DMS79 treated with DMSO at 0.1 percent for 48 hours (cell line): Measurements from ENCODE around the gene C1QB.

ENCODE experiments used
- DNase-seq: peaks from one replicate; lab custom pipeline; 2025; lab: John Stamatoyannopoulos, UW

The C1QB gene, protein sequence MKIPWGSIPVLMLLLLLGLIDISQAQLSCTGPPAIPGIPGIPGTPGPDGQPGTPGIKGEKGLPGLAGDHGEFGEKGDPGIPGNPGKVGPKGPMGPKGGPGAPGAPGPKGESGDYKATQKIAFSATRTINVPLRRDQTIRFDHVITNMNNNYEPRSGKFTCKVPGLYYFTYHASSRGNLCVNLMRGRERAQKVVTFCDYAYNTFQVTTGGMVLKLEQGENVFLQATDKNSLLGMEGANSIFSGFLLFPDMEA

DNA sequence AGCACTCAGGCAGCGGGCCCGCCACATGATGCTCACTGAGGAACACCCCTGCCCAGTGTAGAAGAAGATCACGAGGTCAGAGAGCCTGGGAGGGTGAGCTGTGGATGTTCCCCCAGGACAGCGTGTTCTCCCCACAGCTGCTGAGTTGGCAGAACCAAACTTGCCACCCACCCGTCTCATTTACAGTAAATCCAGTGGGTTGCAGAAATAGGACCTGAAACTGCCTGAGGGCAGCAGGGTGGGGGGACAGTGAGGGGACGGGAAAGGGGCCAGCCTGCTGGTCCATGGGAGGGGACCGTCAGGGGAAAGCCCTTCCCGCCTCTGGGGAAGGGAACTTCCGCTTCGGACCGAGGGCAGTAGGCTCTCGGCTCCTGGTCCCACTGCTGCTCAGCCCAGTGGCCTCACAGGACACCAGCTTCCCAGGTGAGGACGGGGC lies at the start of gene C1QB:
Gene C1QB, plus strand, starts transcription at position 356 of the 436 bp plus-strand sequence. CDS start 6,227 bp downstream, outside the sequence.
- no peak for DNase-seq

DNA sequence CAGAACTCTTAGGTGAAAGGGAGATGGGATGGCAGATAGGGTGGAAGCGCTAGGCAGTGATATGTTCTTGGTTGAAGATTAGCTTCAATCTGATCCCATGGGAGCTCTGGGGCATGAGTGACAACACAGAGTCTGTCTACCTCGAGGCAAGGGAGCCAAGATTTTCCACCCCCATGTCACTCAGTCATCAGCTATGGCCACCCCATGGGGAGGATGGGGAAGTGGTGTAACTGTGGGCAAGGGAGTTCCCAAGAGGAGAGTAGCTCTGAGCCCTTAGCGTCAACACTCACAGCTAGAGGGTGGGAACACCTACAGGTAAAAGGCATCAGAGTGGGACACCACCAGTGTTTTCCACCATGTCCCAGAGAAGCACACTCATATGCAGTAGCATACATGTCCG lies 46.9 kb upstream of the C1QB start:
- no peak for DNase-seq

DNA sequence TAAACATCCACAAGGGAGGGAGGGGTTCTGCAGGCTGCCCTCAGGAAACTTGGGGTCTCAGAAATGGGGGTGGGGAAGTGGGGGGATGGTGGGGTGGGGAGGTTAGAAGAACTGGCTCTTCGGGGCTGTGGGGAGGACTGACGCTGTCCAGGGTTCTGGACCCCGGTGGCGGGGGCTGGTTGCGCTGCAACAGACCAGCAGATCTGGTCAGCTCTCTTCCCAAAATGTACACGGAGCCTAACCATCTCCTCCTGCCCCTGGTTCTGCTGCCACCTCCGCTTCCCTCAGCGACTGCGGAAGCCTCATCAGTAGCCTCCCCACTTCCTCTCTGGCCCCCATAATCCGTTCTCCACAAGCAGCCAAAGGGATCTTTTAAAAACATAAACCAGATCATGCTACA lies 45.9 kb upstream of the C1QB start:
- DNase-seq = no peak

DNA sequence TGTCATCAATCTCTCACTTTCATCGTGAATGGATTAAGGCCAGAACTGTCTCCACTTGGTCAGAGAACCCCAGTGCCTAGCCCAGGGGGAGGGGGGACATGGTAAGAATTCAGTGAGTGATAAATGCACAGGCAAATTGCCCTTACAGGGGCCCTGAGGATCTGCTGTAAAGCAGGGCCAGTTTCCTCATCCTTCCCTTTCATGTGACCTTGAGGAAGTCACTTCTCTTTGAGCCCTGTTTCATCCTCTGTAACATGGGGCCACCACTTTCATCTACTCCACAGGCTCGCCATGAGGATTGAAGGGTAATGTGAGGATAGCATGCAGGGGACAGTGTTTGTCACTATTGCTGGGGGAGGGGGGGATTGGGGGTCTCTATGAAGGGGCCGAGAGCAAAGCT lies 44.7 kb upstream of the C1QB start:
- no peak for DNase-seq

DNA sequence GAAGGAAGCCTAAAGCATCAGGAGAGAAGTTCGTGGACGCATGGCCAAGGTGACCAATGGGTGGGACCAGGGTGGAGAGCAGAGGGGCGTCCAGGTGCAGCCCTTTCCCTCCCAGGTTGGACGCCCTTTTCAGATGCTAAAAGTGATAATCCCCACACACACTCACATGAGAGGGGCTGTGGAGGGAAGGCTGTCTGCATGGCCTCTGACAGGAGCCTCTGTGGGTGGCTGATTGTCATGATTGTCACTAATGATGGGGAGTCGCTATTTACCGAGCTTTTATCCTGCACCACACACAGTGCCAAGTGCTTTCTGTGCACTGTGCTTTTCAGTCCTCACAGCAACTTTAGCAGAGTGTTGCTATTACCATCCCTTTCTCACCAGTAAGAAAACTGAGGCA lies 43.7 kb upstream of the C1QB start:
- DNase-seq = no peak

DNA sequence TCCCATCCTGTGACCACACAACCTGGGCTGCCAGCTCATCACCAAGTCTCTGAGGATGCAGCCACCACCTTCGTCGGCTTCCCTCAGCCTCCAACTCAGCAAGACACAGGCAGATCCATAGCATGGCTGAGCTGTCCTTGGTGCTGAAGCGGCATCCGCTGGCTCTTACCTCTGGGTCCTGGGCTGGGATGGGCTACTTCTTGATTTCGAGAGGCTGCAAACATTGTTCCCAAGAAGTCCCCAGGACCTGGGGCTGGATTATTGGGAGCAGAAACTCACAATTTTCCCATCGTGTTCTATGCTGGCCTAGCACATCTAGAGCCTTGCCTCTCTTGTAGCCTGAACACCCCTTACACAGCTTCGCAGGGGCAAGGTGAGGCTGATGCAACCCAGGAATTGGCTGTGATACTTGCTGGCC lies 41.5 kb upstream of the C1QB start:
- DNase-seq = no peak

DNA sequence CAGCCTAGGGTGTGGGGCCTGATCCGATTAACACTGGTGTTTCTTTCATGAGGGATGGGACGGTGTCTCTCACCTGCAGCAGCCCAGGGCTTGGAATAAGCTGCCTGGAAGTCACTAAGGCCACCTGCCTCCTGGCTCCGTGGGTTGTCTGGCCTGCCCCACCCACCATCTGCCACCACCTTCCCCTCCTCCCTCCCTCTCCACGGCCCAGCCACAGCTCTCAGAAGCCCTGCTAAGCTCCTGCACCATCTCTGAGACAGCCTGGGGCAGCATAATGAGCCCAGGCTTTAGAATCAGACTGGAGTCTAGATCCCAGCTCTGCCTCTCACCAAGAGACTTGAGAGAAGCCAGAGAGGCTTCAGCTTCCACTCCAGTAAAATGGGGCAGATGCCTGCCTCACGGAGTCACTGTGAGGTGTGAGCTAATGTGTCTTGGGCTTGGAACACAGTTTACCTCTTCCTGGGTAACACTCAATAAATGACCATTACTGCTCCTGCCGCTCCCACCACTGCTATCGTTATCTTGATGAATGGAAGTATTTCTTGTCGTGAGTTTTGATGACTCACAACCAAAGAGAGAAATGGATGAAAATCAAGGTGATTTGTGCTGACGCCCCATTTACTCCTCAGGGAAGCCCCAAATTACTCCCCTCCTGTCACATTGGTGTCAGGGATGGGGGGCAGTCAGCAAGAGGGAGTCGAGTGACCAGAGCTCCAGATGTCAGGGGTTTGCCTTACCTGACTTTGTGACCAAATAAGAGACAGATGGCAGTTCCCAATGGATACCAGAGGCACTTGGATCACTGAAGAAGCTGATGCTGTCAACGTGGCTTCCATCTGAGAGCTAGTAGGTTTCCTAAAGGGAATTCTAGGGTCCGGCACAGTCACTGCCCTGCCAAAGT lies 40.1 kb upstream of the C1QB start:
- peak; percentile 27 for DNase-seq

DNA sequence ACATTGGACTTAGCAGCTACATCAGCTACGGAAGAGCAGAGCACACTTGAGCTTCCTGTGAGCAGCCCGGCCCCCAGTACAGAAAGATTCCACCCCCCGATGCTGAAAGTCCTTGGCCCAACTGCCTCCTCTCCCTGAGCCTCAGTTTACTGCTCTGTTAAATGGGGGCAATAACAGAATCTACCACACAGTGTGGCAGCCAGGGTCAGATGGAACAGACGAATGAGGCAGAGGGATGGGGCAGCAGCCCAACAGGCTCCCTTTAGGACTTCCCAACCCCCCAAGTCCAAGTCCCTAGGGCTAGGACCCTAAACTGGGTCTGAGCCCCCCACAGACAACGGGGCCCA lies 39.5 kb upstream of the C1QB start:
- DNase-seq = no peak

DNA sequence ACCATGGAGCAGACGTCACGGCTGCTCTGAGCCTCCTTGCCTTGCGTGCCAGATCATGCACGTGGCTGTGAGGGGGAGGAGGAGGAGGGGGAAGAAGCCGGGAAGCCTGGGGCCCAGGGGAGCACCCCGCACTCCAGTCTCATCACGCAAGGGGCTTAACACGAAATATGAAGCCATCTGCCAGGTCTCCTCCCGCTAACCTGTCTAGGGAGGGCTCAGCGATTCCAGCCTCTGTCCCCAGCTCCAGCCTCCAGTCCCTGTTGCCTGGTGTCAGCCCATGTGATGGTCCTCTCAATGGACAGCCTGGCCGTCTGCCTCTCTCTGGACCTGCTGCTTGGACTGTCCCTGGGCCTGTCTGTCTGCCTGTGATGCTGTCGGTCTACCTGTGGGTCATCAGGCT lies 39.1 kb upstream of the C1QB start:
- DNase-seq = no peak

DNA sequence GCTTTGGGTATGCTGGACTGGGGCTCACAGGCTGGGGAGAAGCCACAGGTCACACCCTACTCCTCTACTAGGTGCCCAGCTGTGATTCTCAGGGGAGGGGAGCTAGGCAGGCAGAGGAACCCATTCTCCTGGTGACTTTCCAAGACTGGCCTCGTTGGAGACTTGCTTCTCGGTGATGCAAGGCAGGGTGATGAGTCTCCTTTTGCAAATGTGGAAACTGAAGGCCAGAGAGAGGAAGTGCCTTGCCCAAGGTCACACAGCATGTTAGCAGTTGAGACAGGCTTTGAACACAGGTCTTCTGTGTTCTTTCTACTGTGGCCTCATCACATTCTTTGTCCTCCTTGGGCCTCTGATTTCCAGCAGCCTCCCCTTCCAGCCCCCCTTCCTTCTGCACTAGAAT lies 37.1 kb upstream of the C1QB start:
- DNase-seq = no peak

DNA sequence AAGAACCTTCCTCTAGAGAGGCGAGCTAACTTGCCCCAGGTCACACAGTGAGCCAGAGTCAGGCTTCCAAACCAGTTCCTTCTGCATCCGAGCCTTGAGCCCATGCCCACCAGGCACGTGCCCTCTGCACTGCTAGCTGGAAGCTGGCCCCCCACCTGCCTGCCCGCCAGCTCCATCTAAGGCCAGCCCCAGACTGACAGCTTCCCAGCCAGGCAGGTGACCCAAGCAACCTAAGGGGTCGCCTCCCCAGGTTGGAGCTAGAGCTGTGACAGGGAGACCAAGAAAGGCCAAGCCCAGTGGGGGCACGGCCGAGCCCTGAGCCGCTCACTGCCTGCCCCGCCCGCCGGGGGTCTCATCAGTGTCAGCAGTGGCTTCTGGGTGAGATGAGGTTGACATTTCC lies 36.5 kb upstream of the C1QB start:
- no peak for DNase-seq

DNA sequence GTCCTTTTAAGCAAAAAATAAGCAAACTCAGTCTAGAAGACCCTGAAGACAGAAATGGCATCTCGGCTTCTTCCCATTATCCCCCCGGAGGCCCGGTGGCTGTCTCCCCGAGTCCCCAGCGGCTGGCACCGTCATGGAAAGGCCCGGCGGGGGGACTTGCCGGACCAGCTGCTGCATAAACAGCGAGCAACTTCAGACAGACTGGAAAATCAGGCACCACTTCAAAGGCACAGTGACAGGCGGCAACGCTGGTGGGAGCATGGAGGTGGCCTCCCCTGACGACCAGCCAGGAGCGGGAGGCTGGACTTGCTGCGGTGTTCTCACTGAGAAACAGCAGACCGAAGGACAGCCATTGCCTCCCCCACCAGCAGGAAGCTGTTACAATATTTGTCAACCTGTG lies 35.0 kb upstream of the C1QB start:
- peak; percentile 63 for DNase-seq

DNA sequence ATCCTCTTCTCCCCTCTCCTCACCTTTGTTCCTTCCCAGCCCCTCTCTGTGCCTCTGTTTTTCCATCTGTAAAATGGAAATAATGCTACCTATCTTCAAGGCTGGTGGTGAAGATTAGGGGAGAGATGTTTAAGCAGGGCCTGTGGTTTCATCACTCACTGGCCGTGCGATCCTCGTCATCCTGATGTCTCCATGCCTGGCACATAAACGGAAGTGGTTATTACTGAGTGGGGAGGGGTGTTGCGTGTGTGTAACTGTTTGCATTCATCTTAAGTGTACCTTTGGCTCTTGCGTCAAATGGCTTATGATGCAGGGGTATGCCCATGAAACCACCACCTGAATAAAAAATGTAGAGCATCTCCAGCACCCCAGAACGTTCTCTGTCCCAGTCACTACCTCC lies 33.8 kb upstream of the C1QB start:
- no peak for DNase-seq

DNA sequence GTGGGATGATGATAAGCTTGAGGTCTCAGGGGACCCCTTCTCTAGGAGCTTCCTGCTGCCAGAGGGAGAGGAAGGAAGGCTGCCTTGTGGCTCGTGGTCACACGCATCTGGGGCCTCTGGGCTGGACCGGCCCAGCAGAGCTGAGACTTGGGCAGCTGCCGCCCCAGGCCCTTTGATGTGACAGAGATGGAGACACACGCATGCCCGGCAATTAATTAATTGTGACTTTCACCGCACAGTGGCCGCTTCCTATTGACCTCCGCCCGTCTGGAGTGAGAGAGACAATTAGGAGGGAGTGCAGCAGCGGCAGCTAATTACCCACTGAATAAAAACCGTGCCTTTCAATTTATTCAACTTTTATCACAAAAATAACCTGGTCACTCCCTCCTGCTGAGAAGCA lies 33.2 kb upstream of the C1QB start:
- no peak for DNase-seq

DNA sequence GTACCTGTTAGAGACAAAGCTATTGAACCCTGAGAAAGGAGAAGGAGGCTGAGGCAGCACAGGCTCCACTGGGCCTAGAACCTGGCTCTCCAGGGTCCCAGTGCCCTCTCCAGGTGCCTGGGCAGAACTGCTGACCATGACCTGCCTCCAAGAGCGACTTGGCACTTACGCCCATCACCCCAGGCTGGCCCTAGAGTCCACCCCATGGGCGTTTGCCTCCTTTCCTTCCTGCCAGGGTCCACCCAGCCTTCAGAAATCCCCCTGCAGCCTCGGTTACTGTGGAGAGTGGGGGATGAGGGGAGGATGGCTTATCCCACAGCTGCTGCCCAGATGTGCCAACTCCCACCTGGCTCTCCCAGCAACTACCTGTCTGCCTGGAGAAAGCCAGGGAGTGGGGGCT lies 31.3 kb upstream of the C1QB start:
- no peak for DNase-seq

DNA sequence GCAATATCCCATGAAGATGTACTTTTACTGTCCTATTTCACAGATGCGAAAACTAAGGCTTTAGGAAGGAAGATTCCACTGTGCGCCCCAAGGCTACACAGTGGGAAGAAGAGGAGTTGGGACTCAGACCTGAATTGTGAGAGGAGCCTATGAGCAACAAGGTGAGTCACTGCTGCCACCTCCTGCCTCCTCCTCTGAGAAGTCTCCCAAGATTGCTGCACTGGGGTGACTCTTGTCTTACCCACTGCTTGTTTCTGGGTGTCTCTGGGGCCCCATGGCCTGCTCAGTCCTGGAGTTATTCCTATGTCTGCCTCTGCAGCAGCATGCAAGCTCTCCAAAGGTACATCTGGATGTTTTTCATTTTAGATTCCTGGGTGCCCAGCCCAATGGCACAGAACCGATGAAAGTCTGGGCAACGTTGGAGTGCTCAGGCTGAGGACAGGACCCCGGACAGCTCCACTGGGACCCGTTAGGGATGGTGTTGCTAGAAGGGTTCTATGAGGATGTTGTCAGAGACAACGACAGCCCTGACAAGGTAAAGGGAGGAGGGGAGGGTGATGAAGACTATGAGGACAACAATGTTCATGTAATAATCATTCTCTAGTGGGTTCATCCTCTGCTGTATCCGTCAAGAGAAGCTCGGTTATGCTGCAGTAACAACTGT lies 27.6 kb upstream of the C1QB start:
- no peak for DNase-seq

DNA sequence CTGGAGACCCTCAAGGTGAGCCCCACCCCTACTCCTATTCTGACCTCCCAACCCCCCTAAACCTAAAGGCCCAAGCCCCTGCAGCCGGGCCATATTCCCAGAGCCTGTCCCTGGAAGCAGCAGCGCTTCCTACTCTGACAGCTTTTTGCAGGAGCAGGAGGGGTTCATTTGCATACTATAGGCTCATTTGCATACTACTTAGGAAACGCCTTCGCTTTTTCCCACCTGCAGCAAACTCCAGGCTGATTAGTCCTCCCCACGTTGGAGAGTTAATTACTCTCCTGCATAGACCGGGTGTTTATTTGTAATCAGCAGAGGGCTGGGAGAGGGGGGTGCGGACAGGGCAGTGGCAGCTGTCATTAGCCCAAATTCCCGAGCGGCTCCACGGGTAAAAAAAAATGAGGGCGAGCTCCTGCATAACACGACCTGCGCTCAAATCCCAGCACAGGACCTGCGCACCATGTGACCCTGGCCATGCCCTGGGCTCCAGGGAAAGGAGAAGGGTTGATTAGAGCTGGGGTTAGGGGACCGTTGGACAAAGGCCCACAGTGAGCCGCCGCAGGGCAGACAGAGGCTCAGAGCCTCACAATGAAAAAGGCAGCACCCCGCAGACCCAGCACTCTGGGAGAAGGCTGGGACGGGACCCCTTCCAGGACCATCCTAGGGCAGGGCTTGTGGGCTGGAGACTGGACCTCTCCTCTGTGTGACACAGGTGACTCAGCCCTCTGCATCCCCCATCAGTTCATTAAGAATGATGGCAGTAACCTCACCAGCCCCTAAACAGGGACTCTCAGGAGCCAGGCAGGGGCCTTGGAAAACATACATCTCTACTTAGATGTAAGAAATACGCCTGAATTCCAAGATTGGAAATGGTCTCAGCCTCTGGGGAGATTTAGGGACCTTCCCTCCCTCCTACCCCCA lies 26.5 kb upstream of the C1QB start:
- DNase-seq = no peak

DNA sequence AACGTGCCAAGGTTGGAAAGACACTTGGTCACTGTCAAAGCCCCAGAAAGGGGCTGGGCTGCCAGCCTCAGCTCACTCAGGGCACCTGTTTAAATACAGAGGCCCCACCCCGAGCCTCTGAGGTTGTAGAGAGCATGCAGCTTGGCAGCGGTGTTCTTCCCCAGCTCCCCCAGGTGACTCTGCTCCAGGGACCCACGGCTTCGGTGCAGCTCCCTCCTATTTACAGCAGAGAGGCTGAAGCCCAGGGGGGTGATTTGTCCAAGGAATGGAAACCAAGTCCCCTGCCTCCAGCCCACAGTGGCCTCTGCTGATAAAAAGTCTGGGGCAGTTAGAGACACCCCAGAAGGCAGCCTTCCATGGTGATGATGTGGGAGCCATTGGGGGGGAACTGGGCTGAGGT lies 25.7 kb upstream of the C1QB start:
- no peak for DNase-seq

DNA sequence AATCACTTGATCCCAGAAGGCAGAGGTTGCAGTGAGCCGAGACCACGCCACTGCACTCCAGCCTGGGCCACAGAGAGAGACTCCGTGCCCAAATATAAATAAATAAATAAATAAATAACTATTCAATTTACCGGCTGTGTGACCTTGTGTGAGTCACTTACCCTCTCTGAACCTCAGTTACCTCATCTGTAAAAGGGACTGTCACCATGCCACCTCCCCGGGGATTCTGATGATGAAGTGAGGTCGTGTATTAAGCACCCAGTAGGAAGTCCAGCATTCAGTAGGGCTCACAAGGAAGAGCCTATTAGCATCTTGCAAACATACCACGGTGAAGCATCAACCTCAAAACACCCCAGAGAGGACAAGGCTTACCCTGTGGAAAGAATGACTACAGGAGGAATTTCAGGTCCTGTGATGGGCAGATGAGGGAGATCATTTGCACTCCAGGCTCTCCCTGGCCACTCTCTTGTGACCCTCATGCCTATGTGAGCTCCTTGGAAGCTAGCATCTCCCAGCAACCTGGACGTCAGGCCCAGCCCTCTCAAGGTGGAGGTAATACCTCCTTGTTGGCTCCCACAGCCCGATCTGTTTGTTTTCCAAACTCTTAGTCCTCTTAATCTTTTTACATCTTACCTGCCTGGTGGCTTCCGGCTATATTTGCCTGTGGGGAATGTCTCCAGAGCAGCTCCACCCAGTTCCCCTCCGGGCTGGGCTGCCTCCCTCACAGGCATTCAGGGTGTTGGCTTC lies 24.2 kb upstream of the C1QB start:
- DNase-seq = no peak

DNA sequence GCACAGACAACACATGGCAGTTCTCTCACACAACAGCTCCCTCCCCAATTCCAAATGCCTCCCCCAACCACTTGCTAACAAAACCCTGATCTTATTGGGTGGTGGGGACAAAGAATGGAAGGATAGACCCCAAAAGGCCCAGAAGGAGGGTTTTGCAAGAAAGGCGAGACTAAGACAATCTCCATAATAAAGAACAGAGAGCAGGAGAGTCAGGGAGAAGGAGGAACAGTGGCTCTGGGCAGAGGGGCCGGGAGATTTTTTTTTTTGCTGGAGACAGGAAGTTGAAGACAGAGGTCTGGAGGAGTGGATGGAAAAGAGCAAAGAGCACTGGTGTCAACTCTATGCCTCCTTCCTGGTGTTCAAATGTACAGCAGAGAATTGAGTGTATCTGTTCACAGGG lies 23.1 kb upstream of the C1QB start:
- DNase-seq = no peak
